Measurements from ENCODE around the gene IFITM1.
"Not testable (repeated sequence)": the region's sequence is repeated elsewhere in the genome, so short reads cannot be mapped to it uniquely, and the experiment has no call there.

The IFITM1 gene

GRCh38 chr11:308740-309665 is 4.8 kb upstream of the IFITM1 start:
- DNase-seq (ENCODE audit: low spot score), result not testable (repeated sequence)

- DNase-seq (ENCODE audit: low spot score), result peak; percentile 27
Measured at GRCh38 chr11:309979-310572, 3.8 kb upstream of the IFITM1 start.

GRCh38 chr11:311013-311748 is 2.7 kb upstream of the IFITM1 start:
- not testable (repeated sequence) for DNase-seq (ENCODE audit: low spot score)

- no peak for DNase-seq (ENCODE audit: low spot score)
Measured at GRCh38 chr11:312092-312816, 1.6 kb upstream of the IFITM1 start.

GRCh38 chr11:313304-313786 is 495 bp upstream of the IFITM1 start:
- DNase-seq (ENCODE audit: low spot score), result no peak

GRCh38 chr11:314554-314875 is 675 bp downstream of the IFITM1 start:
- peak; percentile 17 for DNase-seq (ENCODE audit: low spot score)

GRCh38 chr11:315051-315481 is 1.2 kb downstream of the IFITM1 start:
- DNase-seq (ENCODE audit: low spot score), result no peak

- no peak for DNase-seq (ENCODE audit: low spot score)
Measured at GRCh38 chr11:315516-315994, 1.7 kb downstream of the IFITM1 start.

- no peak for DNase-seq (ENCODE audit: low spot score)
Measured at GRCh38 chr11:316031-316701, 2.3 kb downstream of the IFITM1 start.

GRCh38 chr11:316891-317301 is 3.1 kb downstream of the IFITM1 start:
- no peak for DNase-seq (ENCODE audit: low spot score)

GRCh38 chr11:317668-318404 is 4.0 kb downstream of the IFITM1 start:
- DNase-seq (ENCODE audit: low spot score), result not testable (repeated sequence)

- DNase-seq (ENCODE audit: low spot score), result not testable (repeated sequence)
Measured at GRCh38 chr11:318405-319120, 4.7 kb downstream of the IFITM1 start.

- peak; percentile 18 for DNase-seq (ENCODE audit: low spot score)
Measured at GRCh38 chr11:319121-319887, 5.5 kb downstream of the IFITM1 start.

- not testable (repeated sequence) for DNase-seq (ENCODE audit: low spot score)
Measured at GRCh38 chr11:319888-320273, 6.0 kb downstream of the IFITM1 start.

- no peak for DNase-seq (ENCODE audit: low spot score)
Measured at GRCh38 chr11:324156-324555, 10.3 kb downstream of the IFITM1 start.

- DNase-seq (ENCODE audit: low spot score), result not testable (repeated sequence)
Measured at GRCh38 chr11:324593-325517, 11.0 kb downstream of the IFITM1 start.

GRCh38 chr11:325796-326591 is 12.2 kb downstream of the IFITM1 start:
- DNase-seq (ENCODE audit: low spot score), result no peak

All from kidney tubule cell (primary cell).